ENCODE measurements around the gene ZNF681.

DNA sequence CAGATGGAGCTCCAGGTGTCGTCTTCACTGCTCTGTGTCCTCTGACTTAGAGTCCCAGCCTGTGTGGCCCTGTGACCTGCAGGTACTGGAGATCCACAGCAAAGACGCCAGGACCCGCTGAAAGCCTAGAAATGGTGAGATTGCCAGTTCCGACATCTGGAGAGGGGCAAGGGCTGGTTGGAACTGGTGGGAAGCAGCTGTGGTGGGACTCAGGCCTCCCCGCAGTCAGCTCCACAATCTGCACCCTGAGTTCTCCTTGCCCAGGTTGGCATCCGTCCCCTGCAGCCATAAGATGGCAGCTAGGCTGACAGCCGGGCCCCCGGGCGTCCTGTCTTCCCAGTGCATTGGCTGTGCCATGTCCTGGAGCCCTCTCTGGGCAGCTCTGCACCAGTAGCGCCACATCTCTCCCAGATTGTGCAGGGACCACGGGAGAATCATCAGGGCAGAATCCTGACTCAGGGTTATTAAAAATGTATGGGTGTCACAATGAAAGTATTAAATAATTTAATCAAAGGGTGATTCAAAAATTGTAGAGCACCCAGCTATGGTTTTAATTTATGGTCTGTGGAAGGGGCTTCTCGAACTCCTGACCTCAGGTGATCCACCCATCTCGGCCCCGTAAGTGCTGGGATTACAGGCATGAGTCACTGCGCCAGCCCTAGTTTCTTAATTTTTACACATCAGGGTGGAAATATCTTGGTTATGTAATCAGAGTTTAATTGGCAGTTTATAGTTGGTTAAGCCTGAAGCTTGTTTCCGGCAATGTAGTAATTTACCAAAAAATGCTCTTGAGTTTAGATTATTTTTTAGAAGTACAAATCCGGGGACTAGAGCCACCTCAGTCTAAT lies 32.2 kb upstream of the ZNF681 start:
- no peak for TF ChIP-seq GATA1 (IDR thresholded peaks at IDR 0.05; ENCODE audit: low read depth, low read length)
- TF ChIP-seq POLR2A (IDR thresholded peaks at IDR 0.05; ENCODE audit: low read length), result no peak

All from erythroblast (primary cell).